T1000 (cell line): ENCODE results near the gene MEF2A.

Experiments
- DNase-seq: peaks from one replicate; lab custom pipeline; 2025; ENCODE audit warnings: mixed read lengths; lab: John Stamatoyannopoulos, UW

MEF2A gene

DNA sequence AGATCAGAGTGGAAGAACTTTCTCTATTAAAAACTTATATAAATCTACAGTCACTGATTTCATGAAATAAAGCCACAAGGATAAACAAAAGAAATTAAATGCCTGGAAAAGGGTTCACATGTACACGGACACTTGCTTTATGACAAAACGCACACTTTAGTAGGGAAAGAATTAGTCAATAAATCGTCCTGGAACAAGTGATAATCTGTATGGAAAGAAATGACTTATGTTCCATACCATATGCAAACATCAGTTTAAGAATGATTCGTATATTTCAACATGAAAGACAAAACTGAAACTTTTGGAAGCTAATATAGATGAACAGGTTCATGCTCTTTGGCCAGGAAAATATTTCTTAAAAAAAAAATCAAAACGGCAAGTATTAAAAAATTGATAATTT is 40.2 kb downstream of the MEF2A start:
- no peak for DNase-seq

DNA sequence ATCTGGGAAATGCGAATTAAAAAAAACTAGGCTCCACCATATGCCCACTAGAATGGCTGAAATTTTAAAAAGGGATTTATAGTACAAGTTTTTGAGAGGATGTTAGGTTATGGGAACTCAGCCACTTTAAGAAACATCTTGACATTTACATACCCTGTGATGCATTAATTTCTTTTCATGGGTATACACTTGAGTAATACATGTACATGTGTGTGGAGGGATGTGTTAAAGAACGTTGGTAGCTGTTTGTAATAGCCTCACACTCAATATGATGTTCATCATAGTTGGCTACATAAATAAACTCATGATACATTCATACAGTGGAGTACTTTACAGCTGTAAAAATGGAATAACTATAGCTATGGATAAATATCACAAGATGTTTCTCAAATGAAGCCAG is 40.9 kb downstream of the MEF2A start:
- DNase-seq = no peak

DNA sequence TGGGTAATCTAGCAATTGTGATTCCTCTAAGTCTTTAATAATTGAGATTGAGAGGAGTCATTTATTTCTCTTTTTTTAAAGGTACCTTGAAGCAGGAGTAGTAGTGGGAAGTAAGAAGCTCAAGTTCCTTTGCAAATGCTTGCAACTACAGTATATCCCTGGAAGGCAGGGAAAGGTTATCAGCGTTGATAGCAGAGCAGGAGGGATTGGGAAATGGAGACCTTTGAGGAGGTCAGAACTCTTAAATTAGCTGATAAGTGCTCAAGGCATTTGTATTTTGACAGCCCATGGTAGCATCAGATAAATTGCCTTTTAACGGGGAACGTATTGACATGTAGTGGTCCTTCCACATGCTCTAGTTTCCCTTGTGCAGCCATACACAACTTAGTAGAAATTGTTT is 47.7 kb downstream of the MEF2A start:
- no peak for DNase-seq

DNA sequence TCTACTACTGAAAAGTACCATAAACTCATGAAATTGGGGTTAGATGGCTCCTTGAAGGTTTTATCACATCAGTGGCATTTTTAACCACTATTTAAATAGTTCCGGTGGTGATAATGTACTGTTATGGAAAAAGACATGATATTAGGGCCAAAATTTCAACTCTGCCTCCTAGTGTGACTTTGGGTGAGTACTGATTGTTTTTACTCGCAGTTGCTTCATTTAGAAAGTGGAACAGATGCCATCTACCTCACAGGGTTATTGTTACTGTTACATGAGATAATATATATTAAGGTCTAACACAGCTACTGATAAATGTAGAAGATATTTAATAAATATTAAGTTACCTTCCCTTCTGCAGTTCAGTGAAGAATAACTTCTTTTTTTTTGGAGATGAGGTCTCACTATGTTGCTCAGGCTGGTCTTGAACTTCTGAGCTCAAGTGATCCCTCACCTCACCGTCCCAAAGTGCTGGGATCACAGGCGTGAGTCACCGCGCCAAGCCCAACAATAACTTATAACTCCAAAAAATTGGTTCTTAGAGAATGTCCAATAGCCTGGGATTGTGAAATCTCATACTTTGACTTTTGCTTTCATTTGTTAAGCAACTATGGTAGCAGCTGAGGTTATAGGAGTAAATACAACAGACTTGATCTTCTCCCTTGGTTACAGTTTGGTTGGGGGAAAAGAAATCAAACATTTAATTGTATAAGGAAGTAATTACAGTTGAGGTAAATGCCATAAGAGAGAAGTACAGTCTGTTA is 48.3 kb downstream of the MEF2A start:
- DNase-seq = no peak

DNA sequence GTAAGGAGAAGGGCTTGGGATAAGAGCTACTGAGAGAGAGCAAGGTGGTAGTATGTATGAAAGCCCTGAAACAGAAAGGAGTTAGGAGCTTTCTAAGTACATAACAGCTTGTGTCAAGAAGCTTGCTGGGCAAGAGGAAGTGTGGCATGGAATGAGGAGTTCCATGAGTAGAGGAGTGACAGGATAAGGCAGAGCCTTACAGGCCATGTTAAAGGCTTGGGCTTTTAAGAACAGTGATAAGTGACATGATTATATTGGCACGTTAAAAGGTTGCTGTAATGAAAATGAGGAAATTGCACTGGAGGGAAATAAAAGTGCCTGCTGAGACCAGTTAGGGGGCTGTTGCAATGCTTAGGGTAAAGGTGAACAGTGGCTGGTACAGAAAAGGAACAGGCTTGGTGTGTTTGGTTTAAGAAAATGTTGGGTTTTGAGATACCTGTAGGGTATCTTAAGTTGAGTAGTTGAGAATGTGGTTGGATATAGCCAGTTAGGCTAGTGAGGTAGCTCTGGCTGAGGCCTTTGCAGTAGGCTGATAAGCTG is 49.0 kb downstream of the MEF2A start:
- DNase-seq = no peak

DNA sequence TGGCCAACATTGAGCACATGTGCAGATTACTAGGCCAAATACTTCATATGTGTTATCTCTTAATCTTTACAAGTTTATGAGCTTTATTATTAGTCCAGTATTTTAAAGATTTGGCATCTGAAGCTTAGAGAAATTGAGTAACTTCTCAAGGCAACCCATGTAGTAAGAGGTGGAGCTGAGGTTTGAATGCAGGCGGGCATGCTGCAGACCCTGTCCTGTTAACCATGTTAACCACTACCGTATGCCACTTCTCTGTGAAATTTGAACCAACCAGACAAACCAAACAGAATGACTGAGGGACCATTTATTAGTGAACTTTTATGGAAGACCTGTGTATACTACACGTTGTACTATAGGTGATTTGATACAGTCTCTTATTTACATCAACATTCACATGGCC is 49.7 kb downstream of the MEF2A start:
- no peak for DNase-seq

DNA sequence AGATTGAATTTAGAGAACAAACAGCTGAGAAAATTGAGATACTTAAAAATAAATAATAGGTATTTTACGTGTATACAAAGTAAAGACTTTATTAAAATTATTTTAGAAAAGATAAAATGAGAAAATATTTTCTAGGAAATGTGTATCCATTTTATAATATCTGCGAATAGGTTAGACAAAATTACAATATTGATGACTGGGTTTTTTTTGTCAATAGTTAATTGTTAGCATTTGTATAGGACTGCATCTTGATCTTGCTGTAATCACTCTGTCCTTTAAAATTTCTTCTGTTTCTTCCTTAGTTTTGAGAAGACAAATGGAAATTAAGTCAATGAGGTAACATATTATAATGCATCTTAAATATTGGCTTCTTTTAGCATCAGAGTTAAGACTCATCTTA is 50.3 kb downstream of the MEF2A start:
- no peak for DNase-seq

DNA sequence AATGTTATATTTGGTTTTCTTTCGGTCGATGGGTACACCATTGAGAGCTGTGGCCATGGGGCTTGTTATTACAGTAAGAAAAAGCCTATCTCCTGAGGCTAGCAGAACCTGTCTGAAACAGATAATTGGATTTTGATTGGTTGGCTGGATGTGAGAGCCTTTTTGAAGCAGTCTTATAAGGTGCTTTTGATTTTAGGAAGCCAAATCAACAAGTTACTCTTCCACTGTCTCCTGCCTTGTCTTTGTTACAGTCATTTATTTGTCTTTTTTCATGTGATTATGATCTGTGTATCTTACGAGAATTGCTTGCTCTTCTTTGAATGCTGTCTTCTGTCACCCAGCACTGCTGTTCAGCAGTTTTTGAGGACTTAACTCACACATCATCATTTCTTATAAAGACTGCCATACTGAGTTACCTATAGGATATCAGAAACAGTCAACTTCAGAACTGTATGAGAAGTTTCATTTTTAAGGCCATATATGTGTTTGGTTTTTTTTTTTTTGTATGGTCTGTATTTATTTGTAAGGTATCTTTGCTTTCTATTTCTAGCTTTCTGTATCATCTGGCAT is 51.1 kb downstream of the MEF2A start:
- DNase-seq = no peak

DNA sequence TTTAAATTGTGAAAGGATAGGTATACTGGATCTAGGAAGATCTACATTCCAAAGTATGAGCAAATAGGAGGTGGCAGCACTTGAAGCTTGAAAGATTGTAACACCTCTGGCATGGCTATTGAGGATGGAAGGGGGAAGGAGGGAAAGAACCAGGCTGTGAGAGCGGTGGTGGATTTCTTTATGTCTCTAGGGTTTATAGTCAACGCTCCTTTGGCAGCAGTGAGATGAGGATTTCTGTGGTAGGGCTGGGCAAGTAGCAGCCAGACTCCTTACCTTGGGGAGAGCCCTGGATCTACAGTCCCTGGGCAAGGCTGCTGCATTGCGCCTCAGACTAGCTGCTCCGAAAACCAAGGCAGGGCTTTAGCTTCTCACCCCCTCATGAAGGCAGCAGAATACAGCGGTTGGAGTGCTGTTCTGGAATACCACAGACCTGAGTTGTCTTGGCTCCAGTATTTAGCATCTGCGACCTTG is 53.2 kb downstream of the MEF2A start:
- DNase-seq = no peak

DNA sequence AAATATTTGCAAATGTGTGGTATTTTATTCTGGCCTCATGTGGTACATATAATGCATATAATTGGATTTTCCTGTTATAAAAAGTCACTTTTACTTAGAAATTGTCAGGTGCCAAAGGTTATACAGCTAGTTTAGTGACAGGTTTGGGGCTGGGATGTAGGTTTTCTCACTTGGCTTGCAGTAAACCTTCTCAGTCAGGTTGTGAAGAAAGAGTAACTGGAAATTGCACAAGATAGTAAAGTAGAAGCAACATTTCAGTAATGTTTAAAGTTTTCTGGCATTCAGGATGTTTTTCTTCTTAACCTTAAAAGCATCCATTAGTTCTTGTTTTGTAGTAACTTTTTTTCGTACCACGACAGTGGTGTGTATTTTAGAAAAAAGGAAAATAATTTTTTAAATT is 53.9 kb downstream of the MEF2A start:
- DNase-seq = no peak

DNA sequence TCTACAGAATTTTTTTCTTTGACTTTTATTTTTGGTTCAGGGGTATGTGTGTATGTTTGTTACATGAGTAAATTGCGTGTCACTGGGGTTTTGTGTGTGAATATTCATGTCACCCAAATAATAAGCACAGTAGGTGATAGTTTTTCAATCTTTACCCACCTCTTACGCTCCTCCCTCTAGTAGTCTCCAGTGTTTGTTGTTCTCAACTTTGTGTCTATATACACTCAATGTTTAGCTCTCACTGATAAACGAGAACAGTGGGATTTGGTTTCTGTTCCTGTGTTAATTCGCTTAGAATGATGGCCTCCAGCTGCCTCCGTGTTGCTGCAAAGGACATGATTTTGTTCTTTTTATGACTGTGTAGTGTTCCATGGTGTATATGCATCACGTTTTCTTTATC is 54.4 kb downstream of the MEF2A start:
- no peak for DNase-seq

DNA sequence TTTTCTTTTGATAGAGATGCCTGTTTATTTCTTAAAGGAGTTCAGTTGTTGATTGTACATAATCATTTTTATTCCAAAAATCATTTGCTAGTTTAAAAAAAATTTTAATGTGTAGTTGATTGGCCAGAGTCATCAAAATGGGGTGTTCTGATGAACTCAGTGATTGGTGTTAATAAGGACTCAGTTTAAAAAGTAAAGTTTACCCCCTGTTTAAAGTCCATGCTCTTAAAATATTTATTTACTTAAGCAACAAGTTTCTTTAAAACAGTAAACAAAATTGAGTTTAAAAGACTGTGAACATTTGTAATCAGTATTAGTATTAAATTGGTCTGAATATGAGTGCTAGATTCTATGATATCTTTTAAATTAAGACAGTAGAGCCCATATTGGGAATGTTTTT is 56.0 kb downstream of the MEF2A start:
- no peak for DNase-seq

DNA sequence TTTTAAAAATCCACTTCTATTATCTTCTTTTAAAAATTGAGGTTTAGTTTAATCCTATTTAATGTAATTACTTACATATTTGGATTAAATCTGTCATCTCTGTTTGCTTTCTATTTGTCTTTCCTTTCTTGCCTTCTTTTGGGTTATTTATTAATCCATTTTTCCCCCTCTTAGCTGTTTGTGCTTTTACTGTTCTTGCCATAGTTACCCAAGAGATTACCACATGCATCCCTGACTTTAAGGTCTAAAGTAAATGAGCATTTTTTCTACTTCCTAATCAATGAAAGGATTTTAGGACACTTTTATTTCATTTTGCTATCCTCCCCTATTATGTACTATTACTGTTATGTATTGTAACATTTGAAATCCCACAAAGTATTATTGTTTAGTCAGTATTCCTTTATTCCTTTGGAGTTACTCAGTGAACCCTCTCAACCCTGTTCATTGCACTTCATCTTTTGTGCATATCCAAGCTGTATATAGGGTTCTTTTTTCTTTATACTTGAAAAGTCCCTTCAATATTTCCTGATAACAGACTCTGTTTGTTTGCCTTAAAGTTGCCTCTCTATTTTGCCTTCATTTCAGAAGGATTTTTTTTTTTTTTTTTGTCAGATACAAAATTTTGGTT is 62.7 kb downstream of the MEF2A start:
- no peak for DNase-seq

DNA sequence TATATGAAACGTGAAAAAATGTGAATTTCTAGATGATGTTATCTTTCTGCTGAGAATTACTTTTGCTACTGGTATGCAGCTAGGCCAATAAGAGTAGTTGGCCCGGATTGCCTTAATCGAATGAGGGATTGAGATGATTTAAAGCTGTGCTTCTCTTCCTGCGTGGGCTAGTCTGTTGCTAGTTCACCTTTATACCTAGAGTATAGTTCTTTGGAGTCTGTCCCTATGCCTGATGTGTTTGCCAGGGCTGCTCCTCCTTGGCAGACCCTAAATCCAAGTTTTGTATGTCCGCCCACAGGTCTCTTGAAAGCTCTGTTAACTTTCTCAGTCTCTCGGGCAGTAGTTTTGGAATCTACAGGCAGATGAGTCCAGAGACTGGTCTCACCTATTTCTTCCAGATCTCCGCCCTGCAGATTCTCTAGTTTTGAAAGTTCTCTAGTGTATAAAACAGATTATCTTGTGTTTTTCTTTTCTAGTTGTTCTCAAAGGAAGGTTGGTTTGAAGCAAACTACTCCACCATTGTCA is 64.9 kb downstream of the MEF2A start:
- DNase-seq = no peak

DNA sequence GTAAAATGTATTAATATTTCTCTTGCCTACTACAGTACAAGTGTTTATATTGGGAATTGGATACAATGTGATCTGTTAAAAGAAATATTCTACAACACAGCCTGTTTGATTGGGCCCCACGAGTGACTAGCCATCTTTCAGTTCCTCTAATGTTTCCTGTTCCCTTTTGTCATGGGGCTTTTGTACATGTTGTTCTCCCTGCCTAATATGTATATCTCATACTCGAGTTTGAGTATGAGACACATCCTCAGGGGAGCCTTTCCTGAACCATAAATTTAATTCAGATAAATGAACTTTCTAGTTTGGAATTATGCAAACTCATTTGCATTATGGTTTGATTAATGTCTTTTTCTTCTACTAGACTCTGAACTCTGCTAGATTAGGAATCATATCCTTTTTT is 65.5 kb downstream of the MEF2A start:
- DNase-seq = no peak

DNA sequence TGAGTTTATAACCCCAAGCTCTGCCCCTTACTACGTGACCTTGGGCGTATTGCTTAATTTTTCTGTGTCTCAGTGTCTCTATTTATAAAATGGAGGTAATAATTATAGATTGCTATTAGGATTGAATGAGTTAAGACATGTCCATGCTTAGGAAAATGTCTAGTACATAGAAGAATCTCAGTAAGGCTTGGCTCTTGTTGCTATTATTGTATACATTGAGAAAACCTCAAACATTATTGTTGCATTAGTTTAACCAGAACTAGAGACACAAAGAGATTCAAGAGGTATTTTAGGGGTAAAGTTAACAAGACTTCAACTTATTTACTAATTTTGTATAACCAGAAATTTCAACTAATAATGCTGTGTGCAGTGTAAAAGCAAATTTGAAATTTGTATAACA is 66.7 kb downstream of the MEF2A start:
- no peak for DNase-seq

DNA sequence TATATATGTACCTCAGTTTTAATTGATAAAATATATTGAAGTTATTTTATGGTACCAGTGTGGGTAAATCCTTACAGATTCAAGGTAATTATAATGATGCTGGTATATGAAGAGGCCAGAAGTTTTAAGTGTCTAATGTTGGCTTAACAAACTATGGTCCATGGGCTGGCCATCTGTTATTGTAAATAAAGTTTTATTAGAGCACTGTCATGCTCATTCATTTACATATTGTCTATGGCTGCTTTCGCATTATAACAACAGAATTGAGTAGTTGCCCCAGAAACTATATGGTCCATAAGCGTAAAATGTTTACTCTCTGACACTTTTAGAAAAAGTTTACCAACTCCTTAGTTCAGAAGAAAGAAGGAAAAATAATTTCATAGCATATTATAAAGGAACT is 67.9 kb downstream of the MEF2A start:
- no peak for DNase-seq

DNA sequence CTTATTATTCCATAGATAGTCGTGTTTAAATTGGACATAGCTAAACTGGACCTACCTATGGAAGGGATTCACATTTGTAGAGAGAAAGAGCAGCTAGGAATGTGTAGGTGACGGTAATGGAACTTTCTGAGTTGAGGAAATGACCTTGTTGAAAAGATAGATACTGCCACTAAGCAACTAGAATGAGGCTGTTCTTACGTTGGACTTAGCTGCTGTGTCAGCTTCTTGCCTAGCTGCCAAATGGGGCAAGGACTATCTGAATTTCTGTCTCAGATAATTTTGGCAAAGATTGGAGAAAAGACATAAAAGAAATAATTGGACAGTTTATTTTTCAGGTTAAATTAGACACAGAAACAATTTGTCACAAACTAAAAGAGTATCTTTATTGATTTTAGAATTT is 68.8 kb downstream of the MEF2A start:
- no peak for DNase-seq

DNA sequence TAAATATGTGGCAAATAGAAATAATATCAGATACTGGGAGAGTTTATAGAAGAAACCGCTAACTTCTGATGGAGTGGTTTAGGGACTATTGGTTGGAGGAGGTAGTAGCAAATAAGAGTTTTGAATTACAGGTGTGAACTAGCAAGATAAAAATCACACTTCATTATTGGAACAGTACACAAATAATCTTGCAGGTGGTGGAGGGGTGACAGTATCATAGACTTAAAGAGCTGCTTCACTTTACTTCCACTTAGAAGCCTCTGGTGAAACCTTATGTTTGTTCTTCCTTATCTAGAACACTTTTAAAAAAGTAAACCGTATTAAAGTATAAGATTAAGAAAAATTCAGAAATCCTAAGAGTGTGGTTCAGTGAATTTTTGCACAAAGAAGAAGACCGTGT is 69.4 kb downstream of the MEF2A start:
- no peak for DNase-seq

DNA sequence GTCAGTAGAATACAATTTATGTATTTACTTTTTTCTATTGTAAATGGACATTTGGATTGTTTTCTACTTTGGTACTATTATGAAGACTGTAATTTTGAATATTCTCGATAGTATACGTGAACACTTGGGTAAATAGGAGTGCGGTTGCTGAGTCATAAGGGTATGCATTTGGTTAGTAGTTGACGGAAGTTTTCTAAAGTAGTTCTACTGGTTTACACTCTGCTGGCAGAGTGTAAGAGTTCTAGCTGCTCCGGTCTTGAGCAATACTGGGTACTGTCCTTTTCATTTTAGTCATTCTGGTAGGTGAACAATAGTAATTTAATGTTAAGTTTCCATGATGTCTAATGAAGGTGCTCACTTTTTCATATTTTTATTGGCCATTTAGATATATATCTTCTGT is 70.0 kb downstream of the MEF2A start:
- no peak for DNase-seq

DNA sequence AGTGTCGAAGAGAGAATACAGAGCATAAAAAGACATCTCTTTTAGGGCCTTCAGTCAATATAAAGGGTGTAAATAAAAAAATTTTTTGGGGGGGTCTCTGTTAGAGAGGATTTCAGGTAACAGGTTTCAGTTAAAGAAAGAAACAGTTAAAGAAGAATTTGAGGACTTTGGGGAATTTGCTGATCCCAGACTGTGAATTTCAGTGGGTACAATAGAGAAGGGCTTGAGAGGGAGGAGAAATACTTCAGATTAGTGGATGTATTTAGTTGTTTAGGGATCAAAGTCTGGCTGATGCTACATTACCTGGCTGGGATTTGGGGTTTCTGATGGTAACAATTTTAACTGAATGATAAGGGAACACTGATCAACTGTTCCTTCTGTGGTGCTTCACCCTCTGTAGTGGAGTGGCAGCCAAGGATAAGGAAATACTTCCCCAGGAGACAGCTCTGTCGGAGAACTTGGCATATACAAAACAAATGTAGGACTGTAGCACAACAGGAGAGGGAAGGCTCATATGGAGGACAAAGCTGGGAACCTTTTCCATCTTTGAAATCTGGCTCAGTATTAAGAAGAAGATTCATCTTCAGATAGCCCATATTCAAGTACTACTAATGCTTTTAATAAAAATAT is 79.2 kb downstream of the MEF2A start:
- no peak for DNase-seq

DNA sequence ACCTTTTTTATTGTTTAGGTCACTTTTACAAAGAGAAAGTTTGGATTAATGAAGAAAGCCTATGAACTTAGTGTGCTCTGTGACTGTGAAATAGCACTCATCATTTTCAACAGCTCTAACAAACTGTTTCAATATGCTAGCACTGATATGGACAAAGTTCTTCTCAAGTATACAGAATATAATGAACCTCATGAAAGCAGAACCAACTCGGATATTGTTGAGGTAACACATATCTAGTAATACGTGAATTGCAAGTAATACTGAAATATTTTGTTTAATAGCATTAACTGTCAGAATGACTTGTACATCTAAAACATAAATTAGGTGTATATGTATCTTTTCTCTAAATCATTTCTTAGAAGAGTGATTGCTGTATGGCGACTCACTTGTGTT is 79.8 kb downstream of the MEF2A start:
- no peak for DNase-seq

DNA sequence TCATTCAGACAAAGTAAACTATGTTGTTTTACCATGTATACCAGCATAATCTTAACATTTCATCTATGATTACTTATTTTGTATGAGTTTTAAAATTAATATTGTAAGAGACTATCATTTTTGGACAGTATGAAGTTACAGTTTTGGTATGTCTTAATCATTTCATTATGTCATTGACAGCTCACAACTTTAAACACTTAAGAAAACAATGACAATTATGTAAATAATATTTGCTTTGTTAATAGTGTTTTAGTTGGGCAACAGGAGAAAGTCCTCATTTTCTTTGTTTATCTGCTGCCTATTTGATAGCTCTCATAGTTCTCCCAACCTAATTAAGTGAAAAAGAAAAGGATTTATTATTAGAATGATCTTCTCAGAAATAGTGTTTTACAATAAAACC is 80.2 kb downstream of the MEF2A start:
- DNase-seq = no peak
